ENCODE measurements around the gene LRRC4B.

GRCh38 chr19:50512999-50513745 lies 55.1 kb downstream of the LRRC4B start:
- TF ChIP-seq CTCF (conservative IDR thresholded peaks at IDR 0.05) (no peak), ZFX (IDR thresholded peaks at IDR 0.05) (no peak)

Measured in C4-2B (cell line).